Neural cell (in vitro differentiated cells): Measurements from ENCODE around the gene PCBD2.

Source experiments
- EP300 ChIP-seq: fragments of 450-650 bp; conservative IDR thresholded peaks from 2 replicates; pipeline ENCODE4 v1.6.1; 2014; ENCODE audit warnings: antibody characterized with exemption, mild to moderate bottlenecking, moderate library complexity; ENCODE audit not compliant: poor library complexity, severe bottlenecking
- EZH2 ChIP-seq: fragments of 200-600, 300-800 bp; shearing (Covaris generic), sonication (generic); IDR thresholded peaks from 2 replicates; pipeline ENCODE4 v1.6.1; 2014; ENCODE audit warnings: antibody characterized with exemption, low read length, borderline replicate concordance, mild to moderate bottlenecking; ENCODE audit not compliant: insufficient read depth, poor library complexity, severe bottlenecking
- TAF1 ChIP-seq: IDR thresholded peaks from 2 replicates; pipeline ENCODE4 v1.6.1; 2012; ENCODE audit warnings: low read depth
- TF ChIP-seq, protein P1 (sequence below): fragments of 450-650 bp; IDR thresholded peaks from 2 replicates; pipeline ENCODE4 v1.5.1; 2014; ENCODE audit warnings: antibody characterized with exemption, mild to moderate bottlenecking, moderate library complexity; ENCODE audit not compliant: poor library complexity, severe bottlenecking

DNA sequence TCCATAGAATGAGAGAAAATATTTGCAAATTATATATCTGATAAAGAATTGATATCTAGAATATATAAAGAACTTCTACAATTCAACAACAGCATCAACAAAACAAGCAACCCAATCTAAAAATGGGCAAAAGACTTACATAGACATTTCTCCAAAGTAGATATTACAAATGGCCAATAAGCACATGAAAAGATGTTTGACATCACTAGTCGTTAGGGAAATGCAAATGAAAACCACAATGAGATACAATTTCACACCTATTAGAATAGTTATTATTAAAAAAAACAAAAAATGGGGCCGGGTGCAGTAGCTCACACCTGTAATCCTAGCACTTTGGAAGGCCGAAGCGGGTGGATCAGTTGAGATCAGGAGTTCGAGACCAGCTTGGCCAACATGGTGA is 87.2 kb downstream of the PCBD2 start:
- TF ChIP-seq, protein P1, sequence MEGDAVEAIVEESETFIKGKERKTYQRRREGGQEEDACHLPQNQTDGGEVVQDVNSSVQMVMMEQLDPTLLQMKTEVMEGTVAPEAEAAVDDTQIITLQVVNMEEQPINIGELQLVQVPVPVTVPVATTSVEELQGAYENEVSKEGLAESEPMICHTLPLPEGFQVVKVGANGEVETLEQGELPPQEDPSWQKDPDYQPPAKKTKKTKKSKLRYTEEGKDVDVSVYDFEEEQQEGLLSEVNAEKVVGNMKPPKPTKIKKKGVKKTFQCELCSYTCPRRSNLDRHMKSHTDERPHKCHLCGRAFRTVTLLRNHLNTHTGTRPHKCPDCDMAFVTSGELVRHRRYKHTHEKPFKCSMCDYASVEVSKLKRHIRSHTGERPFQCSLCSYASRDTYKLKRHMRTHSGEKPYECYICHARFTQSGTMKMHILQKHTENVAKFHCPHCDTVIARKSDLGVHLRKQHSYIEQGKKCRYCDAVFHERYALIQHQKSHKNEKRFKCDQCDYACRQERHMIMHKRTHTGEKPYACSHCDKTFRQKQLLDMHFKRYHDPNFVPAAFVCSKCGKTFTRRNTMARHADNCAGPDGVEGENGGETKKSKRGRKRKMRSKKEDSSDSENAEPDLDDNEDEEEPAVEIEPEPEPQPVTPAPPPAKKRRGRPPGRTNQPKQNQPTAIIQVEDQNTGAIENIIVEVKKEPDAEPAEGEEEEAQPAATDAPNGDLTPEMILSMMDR, result no peak
- no peak for TF ChIP-seq EZH2
- no peak for TF ChIP-seq EP300
- TF ChIP-seq TAF1, result no peak
